GM18505 (cell line): ENCODE results near the gene CAMK1.

ENCODE experiments used
- ATAC-seq: cut with Tn5 transposase; IDR thresholded peaks from one replicate; pipeline ENCODE4 v1.9.1; 2021; ENCODE audit not compliant: unreplicated experiment
- POLR2A ChIP-seq: IDR thresholded peaks from 4 replicates; pipeline ENCODE4 v1.6.1; 2011; ENCODE audit warnings: borderline replicate concordance; ENCODE audit not compliant: insufficient read depth, insufficient read length; ENCODE audit errors: extremely low read depth

Gene CAMK1

GRCh38 chr3:9727041-9727595, 42.6 kb downstream of the CAMK1 start:
- TF ChIP-seq POLR2A = no peak
- no peak for ATAC-seq

GRCh38 chr3:9725775-9726515, 43.8 kb downstream of the CAMK1 start:
- TF ChIP-seq POLR2A = no peak
- no peak for ATAC-seq

GRCh38 chr3:9721700-9722060, 48.1 kb downstream of the CAMK1 start:
- no peak for TF ChIP-seq POLR2A
- ATAC-seq = no peak

GRCh38 chr3:9721015-9721699, 48.6 kb downstream of the CAMK1 start:
- TF ChIP-seq POLR2A = no peak

GRCh38 chr3:9718118-9718517, 51.6 kb downstream of the CAMK1 start:
- TF ChIP-seq POLR2A = no peak
- no peak for ATAC-seq

More at GRCh38 chr3:9721015-9721699, 48.6 kb downstream of the CAMK1 start:
- no peak for ATAC-seq

- no peak for ATAC-seq
- TF ChIP-seq POLR2A = no peak
Measured at GRCh38 chr3:9717563-9717962, 52.2 kb downstream of the CAMK1 start.

- no peak for TF ChIP-seq POLR2A
- no peak for ATAC-seq
Measured at GRCh38 chr3:9716801-9717555, 52.8 kb downstream of the CAMK1 start.

- TF ChIP-seq POLR2A = no peak
- ATAC-seq = no peak
Measured at GRCh38 chr3:9715764-9716437, 53.8 kb downstream of the CAMK1 start.

GRCh38 chr3:9715136-9715535, 54.6 kb downstream of the CAMK1 start:
- no peak for TF ChIP-seq POLR2A
- no peak for ATAC-seq

GRCh38 chr3:9713142-9713541, 56.6 kb downstream of the CAMK1 start:
- no peak for ATAC-seq
- no peak for TF ChIP-seq POLR2A

GRCh38 chr3:9712415-9712814, 57.3 kb downstream of the CAMK1 start:
- no peak for TF ChIP-seq POLR2A
- ATAC-seq = no peak

GRCh38 chr3:9710174-9710739, 59.5 kb downstream of the CAMK1 start:
- no peak for ATAC-seq

More at GRCh38 chr3:9710174-9710739, 59.5 kb downstream of the CAMK1 start:
- no peak for TF ChIP-seq POLR2A
